Activated CD8-positive, alpha-beta memory T cell treated with anti-CD3 and anti-CD28 coated beads, Interleukin-2, amount 50 U/mL, for 4 hours (primary cell): Measurements from ENCODE around the gene PLCXD3.
"Not testable (repeated sequence)": the region's sequence is repeated elsewhere in the genome, so short reads cannot be mapped to it uniquely, and the experiment has no call there.

Source experiments
- DNase-seq: peaks from one replicate; pipeline ENCODE4 v3.0.0-alpha.2; 2020

PLCXD3 gene

DNA sequence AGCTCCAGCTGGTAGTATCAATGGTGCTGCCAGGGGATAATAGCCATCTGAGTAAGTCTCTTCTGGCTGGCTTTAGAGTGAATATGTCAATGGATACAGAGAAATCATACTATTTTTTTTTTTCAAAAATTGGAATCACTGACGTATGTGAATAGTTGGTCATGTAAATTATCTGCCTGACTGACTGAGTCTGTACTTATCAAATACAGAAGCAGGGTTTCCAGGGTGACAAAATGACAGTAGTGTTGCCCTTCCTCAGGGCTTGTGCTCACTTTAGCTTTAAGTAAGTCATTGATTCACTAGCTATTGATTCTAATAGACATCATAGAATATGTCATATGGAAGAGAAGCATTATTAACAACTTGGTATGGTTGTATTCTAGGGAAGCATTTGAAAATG lies 171.1 kb downstream of the PLCXD3 start:
- DNase-seq = no peak

DNA sequence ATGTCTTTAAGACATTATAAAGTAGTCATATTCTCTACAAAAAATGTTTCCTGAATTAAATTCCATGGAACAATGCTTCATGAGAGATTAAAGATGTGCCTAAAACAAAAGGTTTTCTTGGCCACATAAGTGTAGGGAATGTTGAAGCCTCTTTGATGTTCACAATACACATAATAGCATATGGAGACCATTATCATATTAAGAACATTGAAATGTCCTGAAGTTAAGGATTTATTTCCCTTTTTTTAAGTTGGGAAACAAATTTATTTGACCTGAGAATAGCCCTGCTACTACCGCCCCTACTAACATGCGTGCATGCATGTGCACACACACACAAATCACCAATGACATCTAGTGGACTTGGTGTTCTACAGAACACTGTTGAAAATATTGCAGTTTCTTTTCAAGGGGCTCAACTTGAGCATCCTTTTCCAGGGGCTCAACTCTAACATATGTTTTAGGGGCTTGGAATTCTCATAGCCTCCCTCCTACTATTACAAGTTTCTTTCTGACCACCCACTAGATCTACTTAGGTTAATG lies 172.2 kb downstream of the PLCXD3 start:
- no peak for DNase-seq

DNA sequence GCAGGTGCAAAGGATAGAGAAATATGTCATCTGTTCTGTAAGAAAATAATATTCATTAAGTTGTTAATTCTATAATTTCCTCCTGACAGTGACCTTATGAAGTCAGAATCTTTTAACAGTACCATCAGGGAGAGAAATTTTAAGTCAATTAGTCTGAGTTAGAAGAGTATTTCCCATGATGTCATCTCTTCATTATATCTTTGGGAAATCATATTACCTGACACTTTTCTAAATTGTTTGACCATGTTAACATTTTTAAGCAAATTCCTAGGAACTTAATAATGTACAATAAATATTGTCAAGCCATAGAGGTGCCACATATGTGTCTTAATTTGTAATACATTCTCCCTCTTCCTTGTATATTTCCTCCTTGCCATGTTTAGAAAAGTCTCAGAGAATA lies 172.7 kb downstream of the PLCXD3 start:
- DNase-seq = no peak

DNA sequence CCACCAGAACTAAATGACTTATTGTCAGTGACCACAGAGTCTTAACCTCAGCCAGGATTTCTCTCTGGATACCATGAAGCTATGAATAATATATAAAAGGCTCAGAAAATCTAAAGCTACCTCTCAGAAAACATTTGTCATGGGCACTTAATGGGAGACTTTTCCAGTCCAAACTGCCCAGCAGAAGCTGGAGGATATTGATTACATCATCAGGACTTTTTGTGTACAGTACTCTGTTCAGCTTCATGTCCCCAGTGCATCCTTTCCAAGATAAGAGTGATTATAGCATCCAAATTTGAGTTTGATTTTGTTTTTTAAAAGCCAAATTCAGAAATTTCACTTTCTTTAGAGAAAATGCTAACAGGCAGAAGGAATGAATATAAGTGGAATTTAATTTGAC lies 173.2 kb downstream of the PLCXD3 start:
- no peak for DNase-seq

DNA sequence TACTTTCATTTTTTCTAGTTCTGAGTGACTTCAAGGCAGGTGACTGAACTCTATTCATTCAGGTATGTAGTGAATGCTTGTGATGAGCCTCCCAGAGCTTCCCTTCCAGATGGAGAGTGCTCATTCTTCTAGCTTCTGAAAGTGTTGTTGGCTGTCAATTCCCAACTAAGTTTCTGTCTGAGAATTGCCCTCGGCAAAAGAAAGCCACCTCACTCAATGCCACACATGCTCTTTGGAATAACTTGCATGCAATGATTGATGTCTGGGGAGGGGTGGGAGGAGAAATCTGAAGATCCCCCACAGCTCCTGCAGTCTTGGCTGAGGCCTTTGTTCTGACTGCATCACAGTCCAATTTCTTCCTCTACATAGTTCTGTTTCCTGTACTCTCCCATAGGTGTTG lies 173.9 kb downstream of the PLCXD3 start:
- DNase-seq = no peak

DNA sequence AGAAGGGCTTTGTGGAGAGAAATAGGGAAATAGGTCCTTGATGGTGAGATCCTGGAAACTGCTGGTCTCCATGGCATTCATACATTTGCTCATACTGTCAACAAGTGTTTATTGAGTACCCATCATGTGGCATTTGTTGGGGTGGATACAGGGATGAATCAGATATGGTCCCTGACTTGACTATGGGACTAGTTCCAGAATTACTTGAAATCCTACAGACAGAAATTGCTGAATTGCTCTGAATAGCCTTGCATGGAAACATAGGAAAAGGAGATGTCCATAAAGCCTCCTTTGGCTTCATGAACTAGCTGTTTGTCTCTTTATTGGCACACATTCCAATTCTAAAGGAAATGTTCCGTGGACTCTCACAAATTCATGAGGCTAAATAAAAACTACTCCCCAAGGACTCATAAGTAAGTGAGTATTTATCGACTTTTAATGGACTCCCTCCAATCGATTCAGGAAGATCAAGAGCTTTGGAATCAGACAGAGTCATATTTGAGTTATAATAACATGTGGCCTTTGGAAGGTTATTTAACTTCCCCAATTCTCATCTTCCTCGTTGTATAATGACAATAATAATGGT lies 174.7 kb downstream of the PLCXD3 start:
- DNase-seq = no peak

DNA sequence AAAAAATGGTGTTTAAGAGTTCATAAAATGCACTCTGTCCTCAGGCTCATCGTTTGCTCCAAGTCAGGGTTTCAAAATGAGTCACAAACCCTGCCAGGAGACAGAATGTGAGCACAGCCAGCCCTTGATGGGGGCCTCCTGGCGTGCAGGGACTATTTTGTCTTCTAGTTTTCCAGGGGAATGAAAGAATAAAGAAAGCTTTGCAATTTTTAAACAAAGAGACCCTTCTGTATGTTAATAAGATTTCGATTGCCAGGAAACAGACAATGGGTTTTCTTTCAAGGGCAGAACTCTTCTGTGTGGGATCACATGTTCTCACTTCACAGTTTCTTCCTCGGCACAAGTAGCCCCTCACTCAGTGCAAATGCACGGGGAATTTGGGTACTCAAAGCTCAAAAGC lies 175.6 kb downstream of the PLCXD3 start:
- no peak for DNase-seq

DNA sequence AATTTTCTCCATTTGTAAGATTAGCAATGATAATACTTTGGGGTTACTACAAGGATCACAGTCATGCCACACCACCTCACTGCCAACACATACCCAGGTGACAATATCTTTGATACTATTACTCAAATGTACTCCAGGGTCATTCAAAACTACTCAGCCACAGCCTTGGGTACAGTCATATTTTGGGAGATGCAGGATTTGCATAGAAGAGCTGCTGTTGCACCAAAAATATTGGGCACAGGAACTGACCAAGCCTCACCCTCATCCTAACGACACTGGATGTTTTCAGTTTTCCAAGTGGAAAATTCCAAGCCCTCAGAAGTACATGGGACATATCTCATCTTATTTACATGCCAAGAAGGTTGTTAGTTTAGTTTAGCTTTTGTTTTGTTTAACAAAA lies 176.2 kb downstream of the PLCXD3 start:
- no peak for DNase-seq

DNA sequence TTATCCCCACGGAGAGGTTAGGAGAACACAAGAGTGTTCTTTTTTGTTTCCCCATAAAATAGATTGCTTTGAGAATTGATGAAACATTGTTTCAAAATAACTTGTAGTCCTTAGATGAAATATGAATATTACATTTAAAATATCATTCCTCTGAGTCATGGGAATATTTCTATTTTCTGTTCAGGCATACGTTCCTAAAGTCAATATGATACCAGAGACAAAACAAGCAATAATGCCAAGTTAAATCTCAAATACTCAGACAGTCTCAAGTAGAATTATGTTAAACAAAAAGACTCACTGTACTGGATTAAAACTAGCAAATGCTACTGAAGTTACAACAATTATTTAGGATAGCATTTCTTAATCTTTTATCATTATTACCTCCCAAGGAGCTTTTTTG lies 185.3 kb downstream of the PLCXD3 start:
- no peak for DNase-seq

DNA sequence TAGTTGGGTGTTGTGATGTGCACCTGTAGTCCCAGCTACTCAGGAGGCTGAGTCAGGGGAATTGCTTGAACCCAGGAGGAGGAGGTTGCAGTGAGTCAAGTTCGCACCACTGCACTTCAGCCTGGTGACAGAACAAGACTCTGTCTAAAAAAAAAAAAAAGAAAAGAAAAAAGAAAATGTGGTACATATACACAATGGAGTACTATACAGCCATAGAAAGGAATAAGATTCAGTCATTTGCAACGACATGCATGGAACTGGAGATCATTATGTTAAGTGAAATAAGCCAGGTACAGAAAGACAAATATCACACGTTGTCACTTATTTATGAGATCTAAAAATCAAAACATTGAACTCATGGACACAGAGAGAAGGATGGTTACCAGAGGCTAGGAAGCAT lies 187.6 kb downstream of the PLCXD3 start:
- not testable (repeated sequence) for DNase-seq

DNA sequence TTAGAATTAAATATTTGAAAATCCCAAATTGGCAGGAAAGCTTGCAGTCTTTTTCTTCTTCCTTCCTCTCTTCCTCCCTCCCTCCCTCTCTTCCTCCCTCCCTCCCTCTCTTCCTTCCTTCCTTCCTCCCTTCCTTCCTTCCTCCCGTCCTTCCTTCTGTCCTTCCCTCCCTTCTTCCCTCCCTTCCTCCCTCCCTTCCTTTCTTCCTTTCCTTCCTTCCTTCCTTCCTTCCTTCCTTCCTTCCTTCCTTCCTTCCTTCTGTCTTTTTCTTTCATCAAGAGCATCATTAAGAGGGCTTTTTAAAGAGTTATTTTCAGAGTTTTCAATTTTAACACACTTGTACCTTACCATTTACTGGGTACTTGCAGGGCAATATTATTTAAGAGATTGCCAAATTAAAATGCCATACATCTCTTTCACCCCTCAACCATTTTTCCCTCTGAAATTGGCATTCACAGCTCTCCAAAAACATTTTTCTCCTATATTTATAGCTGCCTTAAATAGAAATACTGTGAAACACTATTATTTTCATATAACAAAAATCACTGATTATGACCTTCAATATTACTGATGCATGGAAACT lies 197.8 kb downstream of the PLCXD3 start:
- DNase-seq = no peak

DNA sequence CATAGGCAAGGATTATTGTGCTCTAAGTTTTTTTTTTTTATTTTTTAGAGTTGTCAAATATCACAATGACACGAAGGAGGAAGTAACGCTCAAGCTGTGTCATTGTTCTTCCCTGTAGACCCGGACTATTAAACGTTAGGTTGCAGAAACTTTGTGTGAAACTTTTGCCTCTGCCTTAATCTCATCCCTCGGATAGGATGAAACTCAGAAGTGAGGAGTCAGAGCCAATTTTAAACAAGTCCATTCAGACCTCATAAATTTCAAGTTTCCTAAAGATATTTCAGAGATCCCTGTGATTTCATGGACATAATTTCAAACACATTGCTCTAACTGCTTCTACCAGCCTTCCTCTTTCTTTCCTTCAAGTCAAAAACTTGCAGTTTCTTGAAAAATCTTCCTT lies 198.3 kb downstream of the PLCXD3 start:
- no peak for DNase-seq

DNA sequence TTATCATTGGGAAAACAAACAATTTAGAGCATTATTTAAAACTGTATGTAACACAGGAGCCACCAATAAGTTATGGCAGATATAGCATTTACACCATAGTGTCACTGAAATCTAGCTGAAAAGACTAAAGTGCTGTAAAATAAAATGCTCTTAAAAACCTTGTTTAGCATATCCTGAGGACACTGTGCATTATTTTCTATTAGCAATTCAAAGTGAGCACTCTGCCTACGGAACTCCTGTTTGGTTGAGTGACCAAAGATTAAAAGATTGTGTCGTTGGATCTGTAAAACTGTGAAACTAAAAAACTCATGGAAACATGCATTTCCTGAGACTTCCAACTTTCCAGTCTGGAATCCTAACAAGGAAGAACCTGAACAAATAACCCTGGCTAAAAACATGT lies 201.1 kb downstream of the PLCXD3 start:
- no peak for DNase-seq

DNA sequence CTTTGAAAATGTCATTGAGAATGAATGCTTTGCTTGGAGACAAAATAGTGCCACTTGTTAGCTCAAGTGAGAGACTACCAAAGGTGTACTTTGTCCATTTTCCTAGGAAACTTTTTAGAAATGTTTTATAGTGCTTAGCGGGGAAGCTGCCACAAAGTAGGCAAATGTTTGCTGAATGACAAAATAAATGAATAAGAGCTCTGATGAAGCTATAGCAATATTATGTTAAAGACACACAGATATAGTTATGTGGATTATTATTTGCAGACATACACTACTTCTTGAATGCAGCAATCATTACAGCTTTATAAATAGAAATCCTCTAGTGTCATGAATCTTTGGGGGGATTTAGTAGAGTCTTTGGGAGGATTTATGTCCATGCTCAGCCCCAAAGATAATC lies 204.4 kb downstream of the PLCXD3 start:
- DNase-seq = no peak

DNA sequence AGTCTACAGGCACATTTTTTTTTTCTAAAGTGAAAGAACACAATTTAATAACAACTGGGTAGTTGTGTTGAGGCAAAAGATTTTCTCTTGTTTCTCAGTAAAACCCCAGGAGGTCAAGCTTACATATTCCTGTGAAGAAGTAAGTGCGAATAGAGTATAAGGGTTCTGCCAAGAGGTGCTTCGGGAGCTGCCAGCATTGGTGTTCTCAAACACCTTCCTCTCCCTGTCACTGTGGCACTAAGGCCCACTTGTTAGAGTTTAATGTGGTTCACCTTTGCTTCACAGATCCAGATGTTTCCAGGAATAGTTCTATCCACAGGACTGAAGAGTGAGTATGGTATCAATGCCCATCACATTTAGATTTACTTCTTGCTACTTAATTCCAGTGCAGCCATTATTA lies 205.3 kb downstream of the PLCXD3 start:
- no peak for DNase-seq

DNA sequence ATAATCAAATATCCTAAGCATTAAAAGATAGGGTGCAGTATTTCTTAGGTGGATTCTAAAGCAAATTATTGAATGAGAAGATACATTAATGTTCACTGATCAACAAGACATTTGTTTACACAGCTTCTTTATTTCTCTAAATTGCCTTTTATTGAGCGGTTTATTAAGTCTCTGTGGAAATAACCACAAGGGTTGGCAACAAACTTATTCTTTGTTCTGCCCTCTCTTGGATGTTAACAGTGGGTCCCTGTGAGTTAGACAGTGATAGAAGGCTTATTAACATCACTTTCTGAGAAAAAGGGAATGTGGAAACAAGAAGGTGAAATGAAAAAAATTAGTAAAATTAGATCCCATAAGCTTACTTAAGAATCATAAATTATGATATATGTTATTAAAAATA lies 214.3 kb downstream of the PLCXD3 start:
- DNase-seq = no peak

DNA sequence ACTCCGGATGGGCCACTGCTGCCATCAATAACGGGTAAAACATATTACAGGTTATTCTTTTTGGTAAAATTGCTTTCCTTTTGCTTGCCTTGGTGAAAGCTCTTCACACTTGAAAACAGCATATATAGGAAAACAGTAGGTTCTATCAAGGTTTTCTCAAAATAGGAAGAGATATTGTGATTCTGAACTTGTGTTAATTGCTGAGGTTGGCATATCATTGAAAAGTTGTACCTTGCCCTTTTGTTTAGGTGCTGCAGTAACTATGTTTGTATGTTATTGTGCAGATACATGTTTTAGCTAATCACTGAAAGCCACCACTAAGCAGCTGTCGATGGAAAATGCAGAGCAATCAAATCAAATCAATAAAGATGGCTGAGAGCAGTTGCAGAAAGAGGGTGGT lies 219.1 kb downstream of the PLCXD3 start:
- no peak for DNase-seq

DNA sequence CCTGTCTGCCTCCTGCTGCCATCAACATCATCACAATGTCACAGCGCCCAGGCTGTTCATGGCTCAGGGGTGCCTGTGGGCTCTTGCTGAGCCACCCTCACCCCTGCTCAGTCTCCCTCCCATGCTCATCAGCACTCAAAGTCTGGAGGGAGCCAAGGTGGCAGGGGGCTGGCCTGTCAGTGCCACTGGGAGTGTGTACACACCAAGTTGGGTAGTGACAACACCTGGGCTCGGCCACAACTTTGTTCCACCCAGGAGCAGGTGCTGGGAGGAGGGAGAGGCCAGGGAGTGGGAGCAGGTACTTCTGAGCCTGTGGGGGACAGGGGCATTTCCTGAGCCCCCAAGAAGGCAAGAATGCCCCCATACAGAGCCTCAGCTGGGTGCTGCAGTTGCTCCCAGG lies 219.6 kb downstream of the PLCXD3 start:
- DNase-seq = no peak

DNA sequence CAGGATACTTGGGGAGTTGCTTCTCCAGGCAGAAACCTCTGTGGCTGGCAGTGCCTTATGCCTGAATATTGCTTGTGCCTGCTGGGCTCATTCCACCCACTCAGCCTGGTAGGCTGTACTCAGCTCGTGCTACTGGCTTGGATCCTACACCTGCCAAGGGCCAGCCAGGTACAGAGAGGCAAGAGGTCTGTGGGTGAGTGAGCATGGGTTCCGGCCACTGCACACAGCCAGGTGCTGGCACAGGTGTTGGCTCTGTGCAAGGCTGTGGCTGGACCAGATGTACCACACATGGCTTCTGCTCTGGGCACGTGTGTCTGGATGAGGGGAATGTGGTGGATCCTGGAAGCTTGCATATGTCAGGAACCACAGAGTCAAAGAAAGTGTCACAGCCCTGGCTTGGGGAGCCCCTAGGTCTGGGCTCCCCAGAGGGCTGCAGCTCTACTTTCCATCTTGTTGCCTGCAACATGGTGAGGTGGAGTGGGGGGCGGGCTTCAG lies 220.4 kb downstream of the PLCXD3 start:
- no peak for DNase-seq

DNA sequence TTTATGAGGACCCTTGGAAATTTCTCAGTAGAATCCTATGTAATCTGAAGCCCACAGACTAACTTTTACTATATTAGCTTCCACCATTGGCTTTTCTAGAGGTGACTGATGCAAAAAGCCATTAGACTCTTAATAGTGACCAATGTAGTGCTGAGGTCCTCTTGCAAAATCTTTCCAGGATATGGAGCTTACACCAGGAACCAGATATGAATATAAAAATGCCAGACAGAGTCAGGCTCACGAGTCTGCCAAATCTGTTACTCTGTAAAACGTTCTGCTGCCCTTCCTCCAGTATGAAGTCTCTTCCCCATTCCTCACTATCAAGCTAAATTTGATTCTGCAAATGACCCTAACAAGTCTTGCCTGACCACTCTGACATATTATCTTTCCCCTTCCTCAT lies 223.7 kb downstream of the PLCXD3 start:
- no peak for DNase-seq

DNA sequence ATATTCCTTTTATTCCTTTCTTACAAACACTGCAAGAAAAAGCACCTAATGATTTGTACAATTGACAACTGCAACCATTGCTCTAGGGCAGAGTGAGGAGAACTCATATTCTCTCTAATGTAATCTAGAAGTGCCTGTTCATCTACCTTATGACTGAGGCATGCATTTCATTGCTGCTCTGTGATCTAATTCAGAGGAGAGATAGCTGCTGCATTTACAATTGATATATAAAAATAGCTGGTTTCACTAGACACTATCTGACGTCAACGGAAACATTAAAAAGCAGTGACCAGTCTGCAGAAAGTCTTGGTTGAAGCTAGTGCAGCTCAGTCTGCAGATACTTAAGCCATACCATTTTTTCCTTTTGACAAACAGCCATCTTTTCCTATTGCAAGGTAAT lies 224.2 kb downstream of the PLCXD3 start:
- no peak for DNase-seq

DNA sequence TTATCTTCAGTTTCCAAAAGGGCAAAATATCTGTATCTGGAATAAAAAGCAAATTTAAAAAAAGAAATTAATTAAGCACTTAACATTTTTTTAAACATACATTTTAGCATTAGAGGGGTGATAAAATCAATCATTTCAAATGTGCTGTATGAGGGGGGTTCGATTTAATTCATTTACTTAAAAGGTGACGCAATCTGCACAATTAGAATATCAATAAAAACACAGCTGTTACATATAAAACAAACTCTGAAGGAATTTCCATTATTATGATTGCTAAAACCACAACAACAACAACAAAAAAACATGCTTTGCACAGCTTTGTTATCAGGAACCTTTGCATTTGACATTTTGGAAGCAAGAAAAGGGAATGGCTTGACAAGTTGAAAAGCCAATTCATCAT lies 225.5 kb downstream of the PLCXD3 start:
- no peak for DNase-seq

DNA sequence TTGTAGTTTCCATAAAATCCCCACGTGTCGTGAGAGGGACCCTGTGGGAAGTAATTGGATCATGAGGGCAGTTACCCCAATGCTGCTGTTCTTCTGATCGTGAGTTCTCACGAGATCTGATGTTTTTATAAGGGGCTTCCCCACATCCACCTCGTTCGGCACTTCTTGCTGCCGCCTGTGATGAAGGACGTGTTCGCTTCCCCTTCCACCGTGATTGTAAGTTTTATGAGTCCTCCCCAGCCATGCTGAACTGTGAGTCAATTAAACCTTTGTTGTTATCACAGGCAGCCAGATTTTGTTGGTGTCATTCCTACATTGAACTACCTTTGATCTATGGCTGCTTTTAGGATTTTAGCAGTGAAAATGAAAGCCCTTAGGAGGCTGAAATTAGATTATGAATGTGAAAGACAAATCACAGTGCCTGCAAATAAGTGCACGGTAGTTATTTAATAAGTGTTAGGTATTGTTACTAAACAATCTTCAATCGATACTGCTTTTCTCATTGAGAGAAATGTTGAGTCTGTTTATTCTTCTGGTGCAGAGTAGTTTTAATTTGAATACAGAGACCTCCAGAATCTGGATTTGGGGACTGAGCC lies 229.1 kb downstream of the PLCXD3 start:
- no peak for DNase-seq

DNA sequence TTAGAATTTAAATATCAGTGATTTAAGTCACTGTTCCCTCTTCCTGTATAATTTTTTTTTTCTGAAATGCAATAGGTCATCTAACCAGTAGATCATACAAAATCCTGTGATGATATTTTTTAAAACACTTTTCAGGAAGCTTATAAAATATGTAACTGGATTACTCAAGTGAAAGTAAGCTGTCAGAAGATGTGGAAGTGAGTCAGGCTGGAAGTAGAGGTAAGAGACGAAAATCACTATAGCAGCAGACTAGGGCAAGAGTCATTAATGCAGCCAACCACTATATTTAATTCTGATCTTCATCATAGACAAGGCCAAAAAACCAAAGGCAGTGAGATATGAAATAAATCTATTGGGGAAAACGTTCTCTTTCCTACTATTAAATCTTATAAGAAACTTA lies 231.4 kb downstream of the PLCXD3 start:
- DNase-seq = no peak
